GM18520 (cell line): ENCODE results near the gene CDK17.
"Not testable (repeated sequence)": the region's sequence is repeated elsewhere in the genome, so short reads cannot be mapped to it uniquely, and the experiment has no call there.

ENCODE experiments used
- ATAC-seq: cut with Tn5 transposase; IDR thresholded peaks from one replicate; pipeline ENCODE4 v1.9.1; 2021; ENCODE audit not compliant: unreplicated experiment

The CDK17 gene

DNA sequence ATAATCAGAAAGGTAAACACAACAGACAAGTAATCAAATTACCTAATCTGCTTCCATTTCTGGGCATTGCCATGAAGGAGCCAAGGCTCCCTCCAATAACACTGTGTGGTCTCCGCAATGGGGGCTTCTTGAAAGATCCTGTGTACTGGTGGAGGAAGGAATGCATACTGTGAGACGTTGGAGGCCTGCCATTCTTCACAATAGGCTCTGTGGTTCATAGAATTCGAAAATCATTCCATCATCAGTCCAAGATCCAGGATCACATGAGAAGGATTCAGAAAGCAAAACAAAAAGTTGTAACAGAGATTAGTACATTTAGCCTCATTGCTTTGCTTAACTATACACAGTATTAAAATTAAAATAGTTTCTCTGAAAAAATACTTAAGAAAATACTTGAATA is 76.3 kb downstream of the CDK17 start:
- no peak for ATAC-seq

- ATAC-seq, result no peak
These were observed 77.5 kb downstream of the CDK17 start for GRCh38 chr12:96322720-96323119.

DNA sequence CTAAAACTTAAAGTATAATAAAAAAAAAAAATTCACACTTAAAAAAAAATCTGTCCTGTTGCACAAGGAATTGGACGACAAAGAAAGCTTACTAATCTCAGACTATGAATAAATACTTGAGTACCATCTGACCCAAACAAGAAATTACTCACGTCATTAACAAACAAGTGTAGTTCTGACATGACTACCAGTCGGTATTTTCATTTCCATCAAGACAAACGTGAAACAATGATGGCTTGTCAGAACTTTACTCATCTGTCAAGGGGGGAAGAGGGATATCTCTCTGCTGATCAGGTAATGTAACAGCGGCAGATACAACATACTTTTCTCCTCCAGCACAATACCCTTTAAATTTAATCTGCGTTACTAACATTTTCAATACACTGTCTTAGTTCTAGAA is 78.3 kb downstream of the CDK17 start:
- ATAC-seq, result no peak

DNA sequence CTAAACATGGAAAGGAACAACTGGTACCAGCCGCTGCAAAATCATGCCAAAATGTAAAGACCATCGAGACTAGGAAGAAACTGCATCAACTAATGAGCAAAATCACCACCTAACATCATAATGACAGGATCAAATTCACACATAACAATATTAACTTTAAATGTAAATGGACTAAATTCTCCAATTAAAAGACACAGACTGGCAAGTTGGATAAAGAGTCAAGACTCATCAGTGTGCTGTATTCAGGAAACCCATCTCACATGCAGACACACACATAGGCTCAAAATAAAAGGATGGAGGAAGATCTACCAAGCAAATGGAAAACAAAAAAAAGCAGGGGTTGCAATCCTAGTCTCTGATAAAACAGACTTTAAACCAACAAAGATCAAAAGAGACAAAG is 82.4 kb downstream of the CDK17 start:
- ATAC-seq, result not testable (repeated sequence)

GRCh38 chr12:96315741-96316481 is 84.3 kb downstream of the CDK17 start:
- not testable (repeated sequence) for ATAC-seq

DNA sequence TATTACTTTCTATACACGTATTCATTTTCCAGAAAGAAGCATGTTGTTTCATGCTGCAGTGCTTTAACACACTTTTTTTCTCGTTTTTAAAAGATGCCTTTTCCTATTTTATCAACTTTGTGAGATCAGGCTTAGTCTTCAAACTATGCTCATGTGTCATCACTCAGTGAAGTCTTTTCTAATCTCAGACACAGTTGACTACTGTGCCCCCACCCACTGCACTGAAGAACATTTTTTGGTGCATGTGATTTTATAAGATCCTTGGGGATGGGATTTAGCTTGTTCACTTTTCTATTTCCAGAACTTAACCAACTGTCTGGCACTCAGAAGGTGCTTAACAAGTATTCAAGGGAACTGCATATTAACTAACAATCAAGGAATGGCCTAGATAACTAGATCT is 85.5 kb downstream of the CDK17 start:
- no peak for ATAC-seq

DNA sequence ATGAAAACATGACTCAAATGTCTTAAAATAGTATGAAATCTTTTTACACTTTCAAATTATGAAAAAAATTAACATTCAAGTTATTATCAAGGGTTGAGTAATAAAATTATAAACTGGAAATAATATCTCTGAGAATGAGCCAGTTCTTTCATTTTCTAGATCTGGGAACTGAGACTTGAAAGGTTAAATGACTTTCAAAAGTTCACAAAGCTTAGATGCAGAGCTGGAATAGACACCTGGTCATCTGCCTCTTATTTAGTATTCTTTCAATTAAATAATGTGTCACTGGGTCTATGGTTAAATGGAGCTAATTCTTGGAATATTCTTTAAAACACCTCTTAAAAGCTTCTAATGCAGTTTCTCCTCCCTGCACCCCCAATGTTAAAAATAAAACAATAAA is 86.6 kb downstream of the CDK17 start:
- ATAC-seq, result no peak

- ATAC-seq, result no peak
These were observed 89.0 kb downstream of the CDK17 start for GRCh38 chr12:96311191-96311590.

GRCh38 chr12:96310067-96310466 is 90.2 kb downstream of the CDK17 start:
- no peak for ATAC-seq

- ATAC-seq, result no peak
These were observed 91.4 kb downstream of the CDK17 start for GRCh38 chr12:96308881-96309280.

DNA sequence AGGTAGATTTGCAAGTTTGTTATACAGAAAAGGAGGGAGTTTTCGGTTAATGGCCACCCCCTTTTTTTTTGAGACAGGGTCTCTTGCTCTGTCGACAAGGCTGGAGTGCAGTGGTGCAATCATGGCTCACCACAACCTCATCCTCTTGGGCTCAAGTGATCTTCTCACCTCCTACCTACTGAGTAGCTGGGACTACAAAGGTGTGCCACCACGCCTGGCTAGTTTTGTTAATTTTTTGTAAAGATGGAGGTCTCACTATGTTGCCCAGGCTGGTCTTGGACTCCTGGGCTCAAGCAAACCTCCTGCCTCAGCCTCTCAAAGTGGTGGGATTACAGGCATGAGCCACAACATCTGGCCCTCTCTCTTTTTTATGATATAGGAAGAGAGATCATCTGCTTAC is 94.6 kb downstream of the CDK17 start:
- ATAC-seq, result no peak

DNA sequence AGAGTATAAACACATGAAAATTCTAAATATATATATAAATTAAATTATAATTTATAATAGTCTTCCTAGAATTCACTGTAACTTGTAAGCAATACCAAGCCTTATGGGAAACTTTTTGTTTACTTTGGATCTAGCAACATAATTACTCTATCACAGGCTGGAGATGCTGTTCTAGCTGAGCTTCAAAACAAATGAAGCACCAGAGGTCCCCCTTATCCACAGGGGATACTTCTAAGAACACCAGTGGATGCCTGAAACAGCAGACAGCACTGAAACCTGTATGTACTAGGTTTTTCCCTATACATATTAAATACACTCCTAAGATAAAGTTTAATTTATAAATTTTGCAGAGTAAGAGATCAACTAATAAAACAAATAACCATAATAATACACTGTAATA is 96.6 kb downstream of the CDK17 start:
- no peak for ATAC-seq

GRCh38 chr12:96302687-96303310 is 97.4 kb downstream of the CDK17 start:
- no peak for ATAC-seq

- no peak for ATAC-seq
These were observed 98.5 kb downstream of the CDK17 start for GRCh38 chr12:96301732-96302131.

DNA sequence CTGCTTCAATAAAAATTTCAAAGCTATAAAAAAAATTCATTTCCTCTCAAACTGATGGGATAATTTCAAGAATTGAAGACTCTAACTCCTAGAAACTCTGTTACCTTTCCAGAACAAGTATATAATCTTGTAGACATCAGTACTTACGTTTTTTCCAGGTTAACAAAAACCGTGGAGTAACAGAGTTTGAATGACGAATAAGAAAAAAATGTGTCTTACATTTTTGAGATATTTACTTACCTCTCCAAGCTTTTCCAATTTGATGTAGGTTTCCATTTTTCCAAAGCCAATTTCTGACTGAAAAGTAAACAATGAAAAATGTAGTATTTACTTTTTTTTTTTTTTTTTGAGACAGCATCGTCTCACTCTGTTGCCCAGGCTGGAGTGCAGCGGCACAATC is 100.2 kb downstream of the CDK17 start:
- ATAC-seq, result no peak

DNA sequence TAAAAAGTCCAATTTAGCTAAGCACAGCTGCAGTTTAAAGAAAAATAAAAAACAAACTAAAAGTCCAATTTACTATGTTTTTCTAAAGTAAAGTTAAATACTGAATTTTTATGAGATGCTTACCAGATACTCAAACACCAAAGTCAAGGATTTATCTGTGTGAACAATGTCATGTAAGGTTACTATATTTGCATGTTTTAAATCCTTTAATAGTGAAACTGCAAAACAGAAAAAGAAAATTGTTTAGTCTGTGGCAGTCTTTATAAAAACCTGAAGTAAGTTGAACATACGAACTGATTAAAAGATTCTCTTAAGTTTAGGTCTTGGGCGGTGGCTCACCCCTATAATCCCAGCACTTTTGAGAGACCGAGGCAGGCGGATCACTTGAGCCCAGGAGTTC is 102.7 kb downstream of the CDK17 start:
- ATAC-seq, result no peak

DNA sequence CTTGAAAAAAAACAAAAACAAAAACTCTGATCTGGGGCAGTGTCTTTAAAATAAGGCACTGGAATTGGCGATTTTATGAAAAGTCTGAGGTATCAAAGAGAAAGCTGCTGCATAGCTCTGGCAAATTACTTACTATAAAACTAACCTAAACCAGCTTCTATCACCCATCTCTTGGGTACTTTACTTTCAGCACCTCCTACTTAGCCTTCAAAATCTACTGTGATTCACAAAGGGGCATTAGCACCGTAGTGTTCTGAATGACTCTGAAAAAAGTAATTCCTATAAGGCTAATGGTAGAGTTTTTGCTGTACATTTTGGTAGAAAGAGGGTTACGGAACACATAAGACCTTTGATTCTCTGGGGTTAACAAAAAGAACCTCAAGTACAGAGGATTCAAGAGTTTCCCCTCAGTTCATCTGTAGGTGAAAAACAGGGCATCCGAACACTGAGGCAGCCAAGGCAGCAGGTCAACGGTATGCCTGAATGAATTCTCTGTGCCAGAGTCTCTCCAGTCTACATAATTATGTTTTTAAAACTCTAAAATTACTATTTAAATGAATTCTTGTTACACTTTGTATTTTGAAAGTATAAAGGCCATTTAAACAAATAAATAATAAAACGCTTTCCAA is 104.6 kb downstream of the CDK17 start:
- ATAC-seq, result no peak

DNA sequence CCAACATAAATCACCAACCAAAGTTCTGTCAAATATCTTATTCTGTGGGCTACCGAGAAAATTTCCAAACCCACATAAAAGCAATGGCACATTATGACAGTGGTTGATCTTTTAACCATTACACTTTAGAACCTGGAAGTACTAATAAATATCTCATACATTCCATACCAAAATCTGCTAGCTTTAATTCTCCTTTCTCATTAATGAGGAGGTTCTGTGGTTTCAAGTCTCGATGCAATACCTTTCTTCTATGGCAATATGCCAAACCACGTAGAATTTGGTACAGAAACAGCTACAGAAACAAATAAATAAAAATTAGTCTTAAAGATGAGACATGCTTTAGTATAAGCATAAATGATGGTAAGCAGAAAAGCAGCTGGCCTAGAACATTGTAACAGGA is 105.4 kb downstream of the CDK17 start:
- ATAC-seq, result no peak

DNA sequence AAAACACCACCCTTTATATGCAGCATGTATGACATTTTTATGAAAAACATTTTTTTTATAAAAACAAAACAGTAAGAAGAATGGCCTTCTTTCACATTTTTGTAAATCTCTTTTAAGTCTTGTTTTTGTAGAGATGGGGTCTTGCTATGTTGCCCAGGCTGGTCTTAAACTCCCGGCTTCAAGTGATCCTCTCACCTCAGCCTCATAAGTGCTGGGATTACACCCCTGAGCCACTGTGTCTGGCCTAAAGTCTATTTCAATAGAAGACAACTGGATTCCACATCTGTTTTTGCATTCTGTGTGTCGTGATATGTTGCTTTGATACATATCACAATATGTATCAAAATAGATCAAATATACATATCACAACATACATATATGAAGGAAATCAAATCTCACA is 107.1 kb downstream of the CDK17 start:
- ATAC-seq, result no peak

DNA sequence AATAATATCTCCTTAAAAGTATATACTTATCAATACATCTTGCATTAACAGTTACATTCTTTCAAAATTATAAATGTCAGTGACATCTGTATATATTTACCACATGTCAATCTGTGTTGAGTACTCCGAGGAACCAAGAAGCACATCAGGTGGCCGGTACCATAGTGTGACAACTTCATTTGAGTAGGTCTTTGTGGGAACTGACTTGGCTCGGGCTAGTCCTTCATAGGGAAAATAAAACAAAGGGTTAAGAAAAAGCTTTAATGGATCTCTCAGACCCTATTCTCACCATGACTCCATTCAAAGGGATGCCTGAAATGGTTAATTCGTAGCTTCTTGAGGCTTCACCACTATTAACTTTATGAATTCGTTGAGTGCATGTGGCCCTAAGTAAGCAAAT is 111.2 kb downstream of the CDK17 start:
- no peak for ATAC-seq

GRCh38 chr12:96285158-96285557 is 115.1 kb downstream of the CDK17 start:
- no peak for ATAC-seq

DNA sequence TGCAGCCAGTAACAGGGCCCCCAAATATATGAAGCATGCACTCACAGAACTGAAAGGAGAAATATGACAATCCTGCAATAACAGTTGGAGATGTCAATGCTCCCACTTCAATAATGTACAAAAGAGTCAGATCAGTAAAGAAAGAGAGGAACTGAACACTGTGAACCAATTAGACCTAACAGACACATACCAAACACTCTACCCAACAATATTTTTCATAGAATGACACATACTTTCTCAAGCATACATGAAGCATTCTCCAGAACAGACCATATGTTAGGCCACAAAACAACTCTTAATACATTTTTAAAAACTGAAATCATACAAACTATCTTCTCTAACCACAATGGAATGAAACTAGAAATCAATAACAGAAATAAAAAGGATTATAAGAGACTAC is 125.9 kb downstream of the CDK17 start:
- no peak for ATAC-seq
